HepG2 (cell line): Measurements from ENCODE around the gene GPR89A. TPM values are rescaled to one million over a fixed set of nuclear protein-coding genes. Genes with fewer than 3 reads are reported as not detected.
"Not testable (repeated sequence)": the region's sequence is repeated elsewhere in the genome, so short reads cannot be mapped to it uniquely, and the experiment has no call there.

ENCODE experiments used
- ARID4A ChIP-seq: sonication (generic); formaldehyde crosslinking; IDR thresholded peaks from 2 replicates; pipeline ENCODE4 v1.5.0; 2020; ENCODE audit warnings: mild to moderate bottlenecking, missing genetic modification reagents, borderline replicate concordance
- ASH2L ChIP-seq: fragments of 300-600, 200-600 bp; sonication (generic); IDR thresholded peaks from 2 replicates; pipeline ENCODE4 v1.7.0; 2017; ENCODE audit warnings: low read depth, mild to moderate bottlenecking, moderate library complexity, mixed read lengths, low read length; ENCODE audit not compliant: insufficient read length
- CBFB ChIP-seq: sonication (generic); formaldehyde crosslinking; IDR thresholded peaks from 2 replicates; pipeline ENCODE4 v1.4.0; 2020; ENCODE audit warnings: missing genetic modification reagents
- CBX1 ChIP-seq: IDR thresholded peaks from one replicate; pipeline ENCODE4 v1.6.1; 2016; ENCODE audit warnings: antibody characterized with exemption, low read depth
- CREM ChIP-seq, 2 experiments: sonication (generic) in 1 of 2; formaldehyde crosslinking in 1 of 2; IDR thresholded peaks; 2 replicates each; pipeline versions ENCODE4 v1.4.0 to v1.6.1; 2016 to 2020; ENCODE audit warnings: antibody characterized with exemption in 1 of 2, mild to moderate bottlenecking in 1 of 2, missing genetic modification reagents in 1 of 2
- ELF1 ChIP-seq: sonication (generic); formaldehyde crosslinking; IDR thresholded peaks from 2 replicates; pipeline ENCODE4 v1.4.0; 2020; ENCODE audit warnings: missing genetic modification reagents
- GATA4 ChIP-seq: sonication (generic); IDR thresholded peaks from 2 replicates; pipeline ENCODE4 v1.6.1; 2016; ENCODE audit warnings: antibody characterized with exemption, low read depth, borderline replicate concordance
- HOMEZ ChIP-seq: IDR thresholded peaks from 2 replicates; pipeline ENCODE4 v1.6.1; 2016; ENCODE audit warnings: low read depth
- HOXA3 ChIP-seq: sonication (generic); formaldehyde crosslinking; IDR thresholded peaks from 2 replicates; pipeline ENCODE4 v1.5.0; 2020; ENCODE audit warnings: missing genetic modification reagents
- HOXA5 ChIP-seq: sonication (generic); formaldehyde crosslinking; IDR thresholded peaks from 2 replicates; pipeline ENCODE4 v1.4.0; 2020; ENCODE audit warnings: missing genetic modification reagents
- KDM2A ChIP-seq: sonication (generic); formaldehyde crosslinking; IDR thresholded peaks from 2 replicates; pipeline ENCODE4 v1.4.0; 2020; ENCODE audit warnings: low read depth, missing genetic modification reagents, borderline replicate concordance
- KMT2B ChIP-seq: IDR thresholded peaks from 2 replicates; pipeline ENCODE4 v1.6.1; 2016; ENCODE audit warnings: missing genetic modification reagents, missing compliant biosample characterization
- NFYB ChIP-seq: sonication (generic); formaldehyde crosslinking; IDR thresholded peaks from 2 replicates; pipeline ENCODE4 v1.4.0; 2020; ENCODE audit warnings: missing genetic modification reagents
- NFYC ChIP-seq: IDR thresholded peaks from 2 replicates; pipeline ENCODE4 v1.6.1; 2016; ENCODE audit warnings: missing genetic modification reagents, missing compliant biosample characterization
- PHF20 ChIP-seq: sonication (generic); formaldehyde crosslinking; IDR thresholded peaks from 2 replicates; pipeline ENCODE4 v1.5.0; 2020; ENCODE audit warnings: mild to moderate bottlenecking, missing genetic modification reagents
- SP1 ChIP-seq, 2 experiments: fragments of 450-650 bp in 1 of 2; sonication (generic) in 1 of 2; formaldehyde crosslinking in 1 of 2; IDR thresholded peaks; 2 replicates each; pipeline versions ENCODE4 v1.4.0 to v1.6.1; 2016 to 2020; ENCODE audit warnings: missing genetic modification reagents in 1 of 2
- THAP11 ChIP-seq: IDR thresholded peaks from 2 replicates; pipeline ENCODE4 v1.6.1; 2016; ENCODE audit warnings: missing biosample characterization, missing genetic modification reagents
- ZBTB21 ChIP-seq: sonication (generic); formaldehyde crosslinking; IDR thresholded peaks from 2 replicates; pipeline ENCODE4 v1.4.0; 2020; ENCODE audit warnings: missing genetic modification reagents
- ZFX ChIP-seq: sonication (generic); formaldehyde crosslinking; IDR thresholded peaks from 2 replicates; pipeline ENCODE4 v1.4.0; 2020; ENCODE audit warnings: mild to moderate bottlenecking, low read depth, missing genetic modification reagents, moderate library complexity
- ZFY ChIP-seq: sonication (generic); formaldehyde crosslinking; IDR thresholded peaks from 2 replicates; pipeline ENCODE4 v1.4.0; 2020; ENCODE audit warnings: missing genetic modification reagents
- ZNF264 ChIP-seq: sonication (generic); formaldehyde crosslinking; IDR thresholded peaks from 2 replicates; pipeline ENCODE4 v1.4.0; 2020; ENCODE audit warnings: missing genetic modification reagents
- polyA plus RNA-seq, 8 experiments: library from polyadenylated mRNA; depleted of rRNA in 3 of 8; stranded (reverse) in 7 of 8; unstranded in 1 of 8; fragments of >200 nt; fragmentation: Illumina TruSeq in 4 of 8; extraction: Trizol in 4 of 8; gene quantifications; 2 replicates each; pipeline versions ENCODE4 v1.2.1 to v1.2.3, GENCODE V29; 2011 to 2016; ENCODE audit warnings: low read depth in 4 of 8, missing spikeins in 1 of 8, mixed read lengths in 1 of 8; ENCODE audit not compliant: insufficient read depth in 1 of 8
- total RNA-seq, 5 experiments: library from RNA; depleted of rRNA; stranded (reverse); fragments of >200 nt; fragmentation: Illumina TruSeq; extraction: Trizol; gene quantifications; 2 replicates each; pipeline ENCODE4 v1.2.3, GENCODE V29; 2016; ENCODE audit warnings: low read depth in 1 of 5
- TF ChIP-seq, protein P1 (sequence below): sonication (generic); formaldehyde crosslinking; conservative IDR thresholded peaks from 2 replicates; pipeline ENCODE4 v1.4.0; 2020; ENCODE audit warnings: missing genetic modification reagents

Gene GPR89A
- total and polyA plus RNA-seq, 2 of the 13 experiments (the other 11 are each of a cell fraction or from before 2014, with no cell fraction given), result 23.4 to 32.6 TPM

DNA sequence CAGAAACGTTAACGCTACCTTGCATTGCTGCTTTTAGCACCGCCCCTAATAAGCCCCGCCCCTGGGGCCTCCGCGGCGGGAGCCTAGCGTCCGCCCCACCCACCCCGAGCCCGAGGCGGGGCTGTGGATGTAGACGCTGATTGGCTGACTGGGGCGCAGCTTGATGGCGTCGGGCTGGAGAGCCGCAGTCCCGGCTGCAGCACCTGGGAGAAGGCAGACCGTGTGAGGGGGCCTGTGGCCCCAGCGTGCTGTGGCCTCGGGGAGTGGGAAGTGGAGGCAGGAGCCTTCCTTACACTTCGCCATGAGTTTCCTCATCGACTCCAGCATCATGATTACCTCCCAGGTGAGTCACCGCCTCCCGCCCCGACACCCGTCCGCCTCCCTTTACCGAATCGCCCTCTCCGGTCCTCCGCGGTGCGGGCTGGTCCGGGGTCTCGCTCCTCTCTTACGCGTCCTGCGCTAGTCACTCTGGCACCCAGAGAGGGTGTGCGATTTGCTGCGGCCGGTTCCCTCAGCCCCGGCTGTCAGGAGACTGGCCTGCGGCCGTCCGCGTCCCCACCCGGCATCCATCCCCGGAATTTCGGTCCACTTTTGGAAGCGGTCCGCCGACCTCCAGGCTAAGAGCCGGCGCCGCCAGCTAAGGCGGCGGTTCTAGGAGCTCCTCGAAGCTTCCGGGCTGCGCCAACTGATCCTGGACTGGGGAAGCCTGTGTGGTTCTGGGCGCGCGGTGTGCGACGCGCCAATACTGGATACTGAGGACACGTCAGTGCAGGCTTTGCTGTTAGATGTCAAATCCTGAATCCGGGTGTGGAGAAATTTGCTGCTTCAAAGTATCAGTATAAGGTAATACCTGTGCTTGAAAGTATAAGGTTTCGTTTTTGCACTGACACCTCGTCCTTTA, at the start of gene GPR89A (continued):
- TF ChIP-seq THAP11 (peak; percentile 63), ZFX (CRISPR knock-in tag) (peak; percentile 44), ASH2L (peak; percentile 55), PHF20 (CRISPR knock-in tag) (peak; percentile 80), NFYB (CRISPR knock-in tag) (peak; percentile 73), NFYC (peak; percentile 81), ZFY (CRISPR knock-in tag) (peak; percentile 79), CBX1 (peak; percentile 66), HOMEZ (0 out of 2 replicates have a peak, but pooled peaks have one; percentile 20), GATA4 (peak; percentile 57; the same call in 1 of the 2 replicates), ARID4A (CRISPR knock-in tag) (peak; percentile 66; the same call in 1 of the 2 replicates), ZNF264 (CRISPR knock-in tag) (0 out of 2 replicates have a peak, but pooled peaks have one; percentile 26), HOXA5 (0 out of 2 replicates have a peak, but pooled peaks have one; percentile 34), SP1 (CRISPR knock-in tag; IDR thresholded peaks at IDR 0.05) (0 out of 2 replicates have a peak, but pooled peaks have one; percentile 18), KDM2A (CRISPR knock-in tag) (peak; percentile 67; the same call in 1 of the 2 replicates), HOXA3 (CRISPR knock-in tag) (peak; percentile 41; the same call in 1 of the 2 replicates), CBFB (CRISPR knock-in tag) (0 out of 2 replicates have a peak, but pooled peaks have one; percentile 19), KMT2B (CRISPR knock-in tag) (peak; percentile 76), CREM (IDR thresholded peaks at IDR 0.05) (peak; percentile 85), ZBTB21 (0 out of 2 replicates have a peak, but pooled peaks have one; percentile 27), ELF1 (CRISPR knock-in tag) (0 out of 2 replicates have a peak, but pooled peaks have one; percentile 31)
- TF ChIP-seq, protein P1, sequence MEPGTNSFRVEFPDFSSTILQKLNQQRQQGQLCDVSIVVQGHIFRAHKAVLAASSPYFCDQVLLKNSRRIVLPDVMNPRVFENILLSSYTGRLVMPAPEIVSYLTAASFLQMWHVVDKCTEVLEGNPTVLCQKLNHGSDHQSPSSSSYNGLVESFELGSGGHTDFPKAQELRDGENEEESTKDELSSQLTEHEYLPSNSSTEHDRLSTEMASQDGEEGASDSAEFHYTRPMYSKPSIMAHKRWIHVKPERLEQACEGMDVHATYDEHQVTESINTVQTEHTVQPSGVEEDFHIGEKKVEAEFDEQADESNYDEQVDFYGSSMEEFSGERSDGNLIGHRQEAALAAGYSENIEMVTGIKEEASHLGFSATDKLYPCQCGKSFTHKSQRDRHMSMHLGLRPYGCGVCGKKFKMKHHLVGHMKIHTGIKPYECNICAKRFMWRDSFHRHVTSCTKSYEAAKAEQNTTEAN (CRISPR knock-in tag), result 0 out of 2 replicates have a peak, but pooled peaks have one; percentile 32
- TF ChIP-seq SP1 (IDR thresholded peaks at IDR 0.05); CREM (CRISPR knock-in tag; IDR thresholded peaks at IDR 0.05): not testable (repeated sequence)
